Ishikawa (cell line): ENCODE results near the gene ZXDC.

Experiments used
- CEBPB ChIP-seq: IDR thresholded peaks from 2 replicates; pipeline ENCODE4 v1.6.1; 2012
- CREB1 ChIP-seq: IDR thresholded peaks from 2 replicates; pipeline ENCODE4 v1.6.1; 2012; ENCODE audit warnings: low read depth
- EGR1 ChIP-seq: IDR thresholded peaks from 2 replicates; pipeline ENCODE4 v1.6.1; 2012
- EP300 ChIP-seq: IDR thresholded peaks from 2 replicates; pipeline ENCODE4 v1.6.1; 2012; ENCODE audit warnings: borderline replicate concordance
- FOXM1 ChIP-seq: IDR thresholded peaks from 2 replicates; pipeline ENCODE4 v1.6.1; 2012; ENCODE audit warnings: low read depth, borderline replicate concordance
- NFIC ChIP-seq: IDR thresholded peaks from 2 replicates; pipeline ENCODE4 v1.6.1; 2012
- RAD21 ChIP-seq: IDR thresholded peaks from 2 replicates; pipeline ENCODE4 v1.6.1; 2012; ENCODE audit warnings: low read depth
- TAF1 ChIP-seq: IDR thresholded peaks from 2 replicates; pipeline ENCODE4 v1.6.1; 2012; ENCODE audit warnings: low read depth, mild to moderate bottlenecking
- TCF12 ChIP-seq: IDR thresholded peaks from 2 replicates; pipeline ENCODE4 v1.6.1; 2012; ENCODE audit warnings: low read depth
- TEAD4 ChIP-seq: IDR thresholded peaks from 2 replicates; pipeline ENCODE4 v1.6.1; 2012
- YY1 ChIP-seq: IDR thresholded peaks from 2 replicates; pipeline ENCODE4 v1.6.1; 2012; ENCODE audit warnings: low read depth
- ZBTB7A ChIP-seq: IDR thresholded peaks from 2 replicates; pipeline ENCODE4 v1.6.1; 2012; ENCODE audit warnings: low read depth
- TF ChIP-seq, protein P1 (sequence below): IDR thresholded peaks from 2 replicates; pipeline ENCODE4 v1.6.1; 2012
- TF ChIP-seq, protein P2 (sequence below): IDR thresholded peaks from 2 replicates; pipeline ENCODE4 v1.6.1; 2012
- TF ChIP-seq, protein P3 (sequence below): IDR thresholded peaks from 2 replicates; pipeline ENCODE4 v1.6.1; 2012; ENCODE audit warnings: low read depth, mild to moderate bottlenecking

Gene ZXDC

DNA sequence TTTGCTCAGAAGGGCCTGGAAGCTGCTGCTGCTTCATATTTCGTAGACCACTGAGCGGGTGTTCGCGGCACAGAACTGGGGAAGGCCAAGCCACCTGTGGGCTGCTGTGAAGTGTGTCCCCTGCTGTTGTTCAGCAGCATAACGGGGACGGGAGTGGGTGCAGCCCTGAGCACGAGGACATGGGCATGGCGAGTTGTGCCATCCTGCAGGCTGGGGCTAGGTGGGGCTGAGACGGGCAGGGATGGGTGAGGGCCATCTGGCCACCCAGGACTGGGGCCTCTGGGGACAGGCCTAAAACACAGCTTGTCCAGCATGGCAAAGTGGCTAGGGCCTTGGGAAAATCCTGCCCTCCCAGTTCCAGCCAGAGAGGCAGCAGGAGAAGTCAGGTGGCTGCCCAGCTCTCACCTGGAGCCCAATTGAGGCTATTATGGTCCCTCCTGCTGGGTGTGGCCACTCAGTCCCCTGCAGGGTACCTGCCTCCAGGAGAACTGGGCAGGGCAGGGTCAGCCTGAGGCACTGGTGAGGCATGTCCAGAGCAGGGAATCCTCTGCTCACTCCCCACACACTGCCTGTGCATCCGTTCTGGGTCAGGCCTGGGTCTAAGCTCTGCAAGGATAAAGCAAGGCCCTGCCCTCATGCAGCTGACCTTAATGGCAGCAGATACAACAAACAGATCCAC lies 51.5 kb downstream of the ZXDC start:
- TF ChIP-seq ZBTB7A (no peak), YY1 (no peak), TAF1 (no peak), TCF12 (no peak), TEAD4 (no peak), CREB1 (no peak), NFIC (no peak)
- TF ChIP-seq, protein P1, sequence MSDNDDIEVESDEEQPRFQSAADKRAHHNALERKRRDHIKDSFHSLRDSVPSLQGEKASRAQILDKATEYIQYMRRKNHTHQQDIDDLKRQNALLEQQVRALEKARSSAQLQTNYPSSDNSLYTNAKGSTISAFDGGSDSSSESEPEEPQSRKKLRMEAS: no peak
- TF ChIP-seq, protein P2, sequence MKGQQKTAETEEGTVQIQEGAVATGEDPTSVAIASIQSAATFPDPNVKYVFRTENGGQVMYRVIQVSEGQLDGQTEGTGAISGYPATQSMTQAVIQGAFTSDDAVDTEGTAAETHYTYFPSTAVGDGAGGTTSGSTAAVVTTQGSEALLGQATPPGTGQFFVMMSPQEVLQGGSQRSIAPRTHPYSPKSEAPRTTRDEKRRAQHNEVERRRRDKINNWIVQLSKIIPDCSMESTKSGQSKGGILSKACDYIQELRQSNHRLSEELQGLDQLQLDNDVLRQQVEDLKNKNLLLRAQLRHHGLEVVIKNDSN: no peak

DNA sequence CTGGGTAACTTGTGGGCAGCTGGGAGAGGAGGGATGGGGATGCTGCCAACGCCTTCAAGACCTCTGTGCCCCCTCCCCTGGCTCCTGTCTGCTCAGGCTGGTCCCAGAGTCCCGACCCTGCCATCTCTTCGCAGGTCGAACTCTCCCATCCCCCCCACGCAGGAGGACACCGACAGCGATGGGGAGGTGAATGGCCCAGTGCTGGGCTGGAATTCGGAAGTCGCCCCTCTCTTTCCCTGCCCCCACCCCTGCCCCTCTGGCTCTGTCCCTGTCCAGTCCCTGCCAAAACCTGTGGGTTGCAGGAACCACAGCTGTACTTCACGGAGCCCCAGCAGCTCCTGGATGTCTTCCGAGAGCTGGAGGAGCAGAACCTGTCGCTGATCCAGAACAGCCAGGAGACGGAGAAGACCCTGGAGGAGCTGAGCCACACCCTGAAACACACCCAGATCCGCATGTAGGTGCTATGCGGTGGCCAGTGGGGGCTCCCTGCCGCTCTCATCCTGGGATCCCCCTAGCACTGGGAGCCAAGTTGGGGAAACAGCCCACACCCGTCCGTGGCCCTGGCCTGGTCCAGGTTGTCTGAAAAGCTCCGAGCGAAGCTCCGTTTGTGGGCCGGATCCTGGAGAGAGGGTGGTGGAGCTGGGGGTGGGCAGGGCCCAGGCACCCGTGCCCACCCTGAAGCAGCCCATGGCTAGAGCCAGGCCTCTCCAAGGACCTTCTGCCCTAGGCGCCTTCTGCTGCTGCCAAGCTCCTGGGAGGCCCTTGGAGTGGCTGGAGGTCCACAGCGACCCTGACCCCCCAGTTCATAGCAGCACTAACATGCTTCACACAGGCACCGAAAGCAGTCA lies 52.3 kb downstream of the ZXDC start:
- TF ChIP-seq CEBPB: no peak
- no peak for TF ChIP-seq TAF1
- no peak for TF ChIP-seq FOXM1
- TF ChIP-seq, protein P3, sequence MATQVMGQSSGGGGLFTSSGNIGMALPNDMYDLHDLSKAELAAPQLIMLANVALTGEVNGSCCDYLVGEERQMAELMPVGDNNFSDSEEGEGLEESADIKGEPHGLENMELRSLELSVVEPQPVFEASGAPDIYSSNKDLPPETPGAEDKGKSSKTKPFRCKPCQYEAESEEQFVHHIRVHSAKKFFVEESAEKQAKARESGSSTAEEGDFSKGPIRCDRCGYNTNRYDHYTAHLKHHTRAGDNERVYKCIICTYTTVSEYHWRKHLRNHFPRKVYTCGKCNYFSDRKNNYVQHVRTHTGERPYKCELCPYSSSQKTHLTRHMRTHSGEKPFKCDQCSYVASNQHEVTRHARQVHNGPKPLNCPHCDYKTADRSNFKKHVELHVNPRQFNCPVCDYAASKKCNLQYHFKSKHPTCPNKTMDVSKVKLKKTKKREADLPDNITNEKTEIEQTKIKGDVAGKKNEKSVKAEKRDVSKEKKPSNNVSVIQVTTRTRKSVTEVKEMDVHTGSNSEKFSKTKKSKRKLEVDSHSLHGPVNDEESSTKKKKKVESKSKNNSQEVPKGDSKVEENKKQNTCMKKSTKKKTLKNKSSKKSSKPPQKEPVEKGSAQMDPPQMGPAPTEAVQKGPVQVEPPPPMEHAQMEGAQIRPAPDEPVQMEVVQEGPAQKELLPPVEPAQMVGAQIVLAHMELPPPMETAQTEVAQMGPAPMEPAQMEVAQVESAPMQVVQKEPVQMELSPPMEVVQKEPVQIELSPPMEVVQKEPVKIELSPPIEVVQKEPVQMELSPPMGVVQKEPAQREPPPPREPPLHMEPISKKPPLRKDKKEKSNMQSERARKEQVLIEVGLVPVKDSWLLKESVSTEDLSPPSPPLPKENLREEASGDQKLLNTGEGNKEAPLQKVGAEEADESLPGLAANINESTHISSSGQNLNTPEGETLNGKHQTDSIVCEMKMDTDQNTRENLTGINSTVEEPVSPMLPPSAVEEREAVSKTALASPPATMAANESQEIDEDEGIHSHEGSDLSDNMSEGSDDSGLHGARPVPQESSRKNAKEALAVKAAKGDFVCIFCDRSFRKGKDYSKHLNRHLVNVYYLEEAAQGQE: no peak
- TF ChIP-seq RAD21: no peak
- TF ChIP-seq YY1: no peak
- no peak for TF ChIP-seq TCF12
- TF ChIP-seq NFIC: no peak
- TF ChIP-seq CREB1: no peak
- TF ChIP-seq, protein P2: no peak
- TF ChIP-seq, protein P1: no peak
- TF ChIP-seq EP300: no peak
- no peak for TF ChIP-seq EGR1
- no peak for TF ChIP-seq ZBTB7A
- no peak for TF ChIP-seq TEAD4

DNA sequence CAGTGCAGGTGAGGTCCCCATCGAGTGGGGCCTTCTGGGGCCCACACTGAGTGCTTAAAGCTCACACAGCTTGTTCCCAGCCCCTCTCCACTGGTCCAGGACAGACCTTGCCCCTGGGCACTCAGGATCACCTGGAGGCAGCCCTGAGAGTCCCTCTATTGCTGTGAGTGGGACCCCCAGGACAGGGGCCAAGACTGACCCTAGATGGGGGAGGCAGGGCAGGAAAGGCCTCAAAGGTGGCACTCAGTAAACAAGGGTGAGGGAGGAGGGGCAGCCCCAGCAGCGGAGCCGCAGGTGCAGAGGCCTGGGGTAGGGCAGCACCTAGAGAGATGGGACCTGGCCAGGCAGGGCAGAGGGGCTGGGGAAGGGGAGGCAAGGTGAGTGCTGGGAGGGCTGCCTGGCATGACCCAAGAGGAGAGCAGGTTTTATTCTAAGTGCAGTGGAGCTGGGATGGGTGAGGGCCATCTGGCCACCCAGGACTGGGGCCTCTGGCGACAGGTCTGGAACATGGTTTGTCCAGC lies 53.1 kb downstream of the ZXDC start:
- TF ChIP-seq EGR1 (no peak), YY1 (no peak), TCF12 (no peak), CREB1 (no peak)
- TF ChIP-seq, protein P2: no peak
- TF ChIP-seq, protein P3: no peak

DNA sequence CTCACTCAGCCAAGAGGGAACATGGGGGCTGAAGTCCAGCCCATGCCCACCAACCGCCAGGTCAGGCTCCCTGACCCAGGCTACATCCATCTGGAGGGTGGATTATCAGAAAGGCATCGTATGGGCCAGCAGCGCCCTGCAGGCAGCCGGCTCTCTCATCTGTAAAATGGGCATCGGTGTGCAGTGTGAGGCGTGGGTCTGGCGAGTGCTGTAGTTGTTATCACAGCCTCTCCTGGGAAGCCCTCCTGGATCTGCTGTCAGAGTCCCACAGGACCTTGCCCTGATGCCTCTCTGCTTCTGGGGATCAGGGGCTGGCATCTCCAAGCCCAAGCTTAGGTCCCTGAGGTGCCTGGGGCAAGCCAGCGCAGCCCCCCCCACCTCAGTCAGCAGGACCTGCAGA lies 53.6 kb downstream of the ZXDC start:
- TF ChIP-seq NFIC (no peak), YY1 (no peak), EGR1 (no peak), FOXM1 (no peak), TEAD4 (no peak), TAF1 (no peak), CREB1 (no peak), ZBTB7A (no peak), RAD21 (no peak), TCF12 (no peak), CEBPB (no peak)
- TF ChIP-seq, protein P1: no peak
- TF ChIP-seq, protein P3: no peak
